HFFc6 (cell line): ENCODE measurements around the gene MKLN1. TPM values are rescaled to one million over a fixed set of nuclear protein-coding genes. Genes with fewer than 3 reads are reported as not detected.
A peak's percentile ranks its signal among the peaks of the same experiment; 100 is the strongest.

Experiments used
- DNase-seq: peaks from one replicate; pipeline ENCODE4 v3.0.0-alpha.2; 2018
- H3K27ac Mint-ChIP-seq: 2 replicates; pipeline ENCODE4 v1.8.0; 2020; ENCODE audit warnings: mild to moderate bottlenecking, mixed read lengths
- H3K27me3 Mint-ChIP-seq: 2 replicates; pipeline ENCODE4 v1.8.0; 2021; ENCODE audit warnings: mild to moderate bottlenecking, moderate library complexity, mixed read lengths; ENCODE audit not compliant: insufficient read depth
- H3K36me3 Mint-ChIP-seq: 2 replicates; pipeline ENCODE4 v1.8.0; 2021; ENCODE audit warnings: low read depth, mixed read lengths
- H3K4me1 Mint-ChIP-seq: 2 replicates; pipeline ENCODE4 v1.8.0; 2020; ENCODE audit warnings: low read depth, mixed read lengths
- H3K4me3 Mint-ChIP-seq: 2 replicates; pipeline ENCODE4 v1.8.0; 2020; ENCODE audit warnings: mild to moderate bottlenecking, moderate library complexity, mixed read lengths
- H3K9me3 Mint-ChIP-seq: 2 replicates; pipeline ENCODE4 v1.8.0; 2020; ENCODE audit warnings: mild to moderate bottlenecking, mixed read lengths
- CTCF ChIP-seq: fragments of 200-600 bp; sonication (generic); IDR thresholded peaks from 2 replicates; pipeline ENCODE4 v1.5.0; 2021; ENCODE audit warnings: antibody characterized with exemption, mild to moderate bottlenecking
- total RNA-seq, 6 experiments: library from RNA; stranded (reverse); fragmentation: NEBNext Ultra II Directional; extraction: Animal tissue kit (Norgen Biotek cat#: 25700); gene quantifications; 2 replicates in 1 of 6; 3 replicates in 5 of 6; pipeline ENCODE4 v1.2.3, GENCODE V29; 2021

Gene MKLN1
- total RNA-seq, 6 experiments from 2014 or later, result 31.9 to 44.7 (median 38.6) TPM

- Mint-ChIP-seq H3K27ac (peak overlapping the region; percentile 66), H3K27me3 (peaks cover 1% of the 10 kb centered on the region), H3K9me3 (no peaks in the 10 kb centered on the region), H3K4me3 (no peak overlapping the region), H3K4me1 (peaks cover 45% of the 10 kb centered on the region), H3K36me3 (no peaks in the 10 kb centered on the region)
- TF ChIP-seq CTCF, result no peak
- peak; percentile 20 for DNase-seq
Measured at GRCh38 chr7:131538071-131538812, 210.6 kb downstream of the MKLN1 start.

GRCh38 chr7:131538813-131539179 is 211.1 kb downstream of the MKLN1 start:
- peaks cover 1% of the 10 kb centered on the region for H3K27me3 Mint-ChIP-seq
- H3K4me1 Mint-ChIP-seq, result peaks cover 45% of the 10 kb centered on the region
- TF ChIP-seq CTCF, result no peak
- H3K4me3 Mint-ChIP-seq, result no peak overlapping the region
- no peaks in the 10 kb centered on the region for H3K9me3 Mint-ChIP-seq
- no peaks in the 10 kb centered on the region for H3K36me3 Mint-ChIP-seq
- H3K27ac Mint-ChIP-seq, result peak overlapping the region; percentile 66
- no peak for DNase-seq

GRCh38 chr7:131540491-131541162 is 213.0 kb downstream of the MKLN1 start:
- no peak for DNase-seq
- Mint-ChIP-seq H3K4me1 (peaks cover 56% of the 10 kb centered on the region), H3K36me3 (no peaks in the 10 kb centered on the region), H3K27me3 (peaks cover 1% of the 10 kb centered on the region), H3K4me3 (no peak overlapping the region), H3K27ac (peak overlapping the region; percentile 53), H3K9me3 (no peaks in the 10 kb centered on the region)
- TF ChIP-seq CTCF, result peak; percentile 55

GRCh38 chr7:131543298-131543697 is 215.6 kb downstream of the MKLN1 start:
- Mint-ChIP-seq H3K36me3 (peaks cover 2% of the 10 kb centered on the region; the same call in 1 of the 2 replicates), H3K4me1 (peaks cover 54% of the 10 kb centered on the region), H3K4me3 (no peak overlapping the region), H3K9me3 (no peaks in the 10 kb centered on the region), H3K27ac (no peak overlapping the region), H3K27me3 (peaks cover 1% of the 10 kb centered on the region)
- TF ChIP-seq CTCF, result no peak
- no peak for DNase-seq

- TF ChIP-seq CTCF, result no peak
- no peaks in the 10 kb centered on the region for H3K27me3 Mint-ChIP-seq
- H3K4me3 Mint-ChIP-seq, result no peak overlapping the region
- no peaks in the 10 kb centered on the region for H3K9me3 Mint-ChIP-seq
- no peak overlapping the region for H3K27ac Mint-ChIP-seq
- DNase-seq, result no peak
- peaks cover 47% of the 10 kb centered on the region for H3K4me1 Mint-ChIP-seq
- peaks cover 9% of the 10 kb centered on the region; the same call in 1 of the 2 replicates for H3K36me3 Mint-ChIP-seq
Measured at GRCh38 chr7:131544021-131544420, 216.3 kb downstream of the MKLN1 start.
